Stimulated activated CD4-positive, alpha-beta T cell treated with anti-CD3 and anti-CD28 coated beads, TNF-alpha, amount 100 ng/mL, for 24 hours (primary cell): ENCODE data around the gene NTN3.

Source experiments
- DNase-seq, 3 experiments: peaks; one replicate each; pipeline ENCODE4 v3.0.0-alpha.2; 2020; ENCODE audit warnings: low read depth in 3 of 3

Gene NTN3

GRCh38 chr16:2497116-2497630, 26.1 kb downstream of the NTN3 start:
- DNase-seq = no peak

DNA sequence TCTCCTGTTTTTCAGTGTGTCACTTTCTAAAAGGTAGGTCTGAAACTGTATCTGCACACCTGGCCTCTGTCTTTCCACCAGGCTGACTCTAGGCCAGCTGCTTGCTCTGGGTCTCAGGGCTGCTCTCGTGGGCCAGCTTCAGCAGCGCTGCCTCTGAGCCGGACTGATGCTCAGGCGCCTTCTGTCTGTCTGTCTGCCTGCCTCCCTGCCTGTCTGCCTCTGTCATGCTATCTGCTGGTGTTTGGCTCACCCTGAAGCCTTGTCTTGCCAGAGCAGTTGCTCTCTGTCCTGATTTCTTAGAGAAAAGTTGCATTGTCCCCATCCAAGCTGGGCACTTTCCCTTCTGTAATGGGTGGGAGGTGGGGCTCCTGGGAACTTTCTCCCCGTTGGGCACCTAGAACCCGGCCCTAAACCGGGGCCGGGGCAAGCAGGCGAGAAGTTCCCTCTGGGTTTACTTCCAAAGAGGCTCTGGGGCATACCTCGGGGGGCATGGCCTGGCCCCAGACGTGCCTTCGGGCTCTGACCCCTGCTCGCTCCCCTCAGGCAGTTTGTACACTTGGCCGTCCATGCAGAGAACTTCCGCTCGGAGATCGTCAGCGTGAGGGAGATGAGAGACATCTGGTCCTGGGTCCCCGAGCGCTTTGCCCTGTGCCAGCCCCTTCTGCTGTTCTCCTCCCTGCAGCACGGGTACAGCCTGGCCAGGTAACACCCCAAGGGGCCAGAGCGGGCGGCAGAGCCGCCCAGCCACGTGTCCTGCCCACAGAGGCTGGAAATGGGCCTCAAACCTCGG, 26.8 kb downstream of the NTN3 start:
- DNase-seq = no peak

DNA sequence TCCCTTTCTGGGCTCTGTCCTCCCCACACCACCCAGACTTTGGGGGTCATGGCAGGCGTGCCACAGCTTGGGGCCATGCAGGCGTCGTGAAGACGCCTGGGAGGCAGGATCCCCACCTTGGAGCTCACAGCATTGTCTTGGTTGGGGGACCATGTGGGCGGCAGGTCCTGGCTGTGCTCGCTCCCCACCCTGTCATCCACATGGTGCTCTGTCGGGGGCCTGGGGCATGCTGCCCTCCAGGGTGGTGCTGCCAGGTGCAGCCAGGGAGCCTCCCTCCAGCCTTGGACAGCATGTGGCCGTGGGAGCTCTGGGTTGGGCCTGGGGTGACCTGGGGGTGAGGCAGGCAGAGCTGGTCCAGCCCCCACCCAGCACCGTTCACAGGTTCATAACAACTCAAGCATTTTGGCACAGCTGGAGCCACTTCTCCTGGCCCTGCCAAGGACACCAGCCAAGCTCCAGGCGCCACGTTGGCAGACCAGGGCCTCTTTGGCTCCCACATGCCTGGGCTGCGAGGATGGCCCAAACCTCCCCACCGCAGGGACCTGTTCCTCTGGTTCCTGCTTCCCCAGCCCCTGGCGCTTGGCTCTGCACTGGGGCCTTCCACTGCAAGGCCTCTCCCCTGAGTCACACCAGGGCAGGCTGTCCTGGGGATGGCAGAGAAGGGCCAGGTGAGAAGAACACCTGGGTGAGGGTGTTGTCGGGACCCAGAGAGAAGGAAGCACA, 27.6 kb downstream of the NTN3 start:
- no peak for DNase-seq

DNA sequence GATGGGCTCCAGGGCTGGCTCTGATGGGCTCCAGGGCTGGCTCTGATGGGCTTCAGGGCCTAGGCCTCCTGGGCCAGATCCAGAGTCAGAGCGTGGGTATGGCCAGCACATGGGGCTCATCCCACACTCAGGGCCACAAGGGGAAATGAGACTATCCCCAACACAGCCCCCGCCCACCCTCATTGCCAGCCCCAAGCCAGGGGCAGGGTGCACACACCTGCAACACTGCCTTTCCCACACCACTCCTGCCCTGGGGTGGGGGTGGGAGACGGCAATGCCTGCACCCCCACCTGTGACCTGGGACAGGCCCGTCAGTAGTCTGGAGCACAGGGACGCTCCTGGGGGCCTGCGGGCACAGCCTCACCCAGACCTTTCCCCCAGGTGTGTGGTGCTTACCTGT, 28.4 kb downstream of the NTN3 start:
- no peak for DNase-seq

DNA sequence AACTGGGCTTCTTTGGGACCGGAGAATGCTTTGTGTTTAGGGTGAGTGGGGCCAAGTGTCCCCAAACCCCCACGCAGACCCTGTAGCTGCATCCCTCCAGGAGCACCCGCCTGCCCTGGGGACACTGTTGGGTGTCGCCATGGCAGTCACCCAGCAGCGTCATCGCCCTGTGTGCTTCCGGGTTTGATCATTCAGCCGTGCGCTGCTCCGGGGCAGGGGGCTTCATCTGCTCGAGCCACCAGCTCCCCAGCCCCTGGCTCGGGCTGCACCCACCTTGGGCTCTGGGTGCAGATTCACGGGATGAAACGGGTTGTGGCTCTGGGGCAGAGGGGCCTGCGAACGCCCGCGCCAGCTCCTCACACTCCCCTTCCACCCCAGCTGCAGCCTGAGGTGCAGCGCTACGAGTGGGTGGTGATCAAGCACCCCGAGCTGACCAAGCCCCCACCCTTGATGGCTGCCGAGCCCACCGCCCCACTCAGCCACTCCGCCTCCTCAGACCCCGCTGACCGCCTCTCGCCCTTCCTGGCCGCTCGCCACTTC, 28.9 kb downstream of the NTN3 start:
- DNase-seq = no peak

GRCh38 chr16:2500430-2500917, 29.4 kb downstream of the NTN3 start:
- no peak for DNase-seq

GRCh38 chr16:2500918-2501750, 30.0 kb downstream of the NTN3 start:
- peak; percentile 64 to 78 (median 66) for DNase-seq

- DNase-seq = no peak
Observed at GRCh38 chr16:2501946-2502895, 31.1 kb downstream of the NTN3 start.

- DNase-seq = no peak
Observed at GRCh38 chr16:2505695-2506094, 34.6 kb downstream of the NTN3 start.

DNA sequence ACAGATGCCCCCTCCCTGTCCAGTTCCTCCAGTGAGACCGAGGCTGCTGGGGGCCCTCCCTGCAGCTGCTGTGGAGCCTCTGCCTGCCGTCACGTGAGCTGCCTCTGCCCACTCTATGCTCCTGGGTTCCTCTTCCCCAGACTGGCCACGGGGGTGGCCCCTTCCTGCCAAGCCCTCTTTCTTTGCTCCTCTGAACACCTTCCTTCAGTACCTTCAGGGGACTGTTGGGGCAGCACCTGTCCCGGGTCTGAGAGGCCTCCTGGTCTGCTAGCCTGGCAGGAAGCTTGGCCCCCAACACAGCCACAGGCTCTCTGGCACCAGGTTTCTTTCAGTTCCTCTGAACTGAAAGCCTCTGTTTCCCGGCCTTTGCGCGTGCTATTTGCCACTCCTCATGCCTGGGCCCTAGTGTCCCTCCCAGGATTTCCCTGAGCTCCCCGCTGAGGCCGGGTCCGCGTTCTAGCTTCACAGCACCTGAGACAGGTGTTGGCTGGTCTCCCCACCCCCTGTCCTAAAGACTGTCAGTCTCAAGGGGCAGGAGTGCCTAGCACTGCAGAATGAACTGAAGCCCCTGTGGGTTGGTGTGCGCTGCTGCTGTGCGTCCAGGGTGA, 36.1 kb downstream of the NTN3 start:
- DNase-seq = no peak

DNA sequence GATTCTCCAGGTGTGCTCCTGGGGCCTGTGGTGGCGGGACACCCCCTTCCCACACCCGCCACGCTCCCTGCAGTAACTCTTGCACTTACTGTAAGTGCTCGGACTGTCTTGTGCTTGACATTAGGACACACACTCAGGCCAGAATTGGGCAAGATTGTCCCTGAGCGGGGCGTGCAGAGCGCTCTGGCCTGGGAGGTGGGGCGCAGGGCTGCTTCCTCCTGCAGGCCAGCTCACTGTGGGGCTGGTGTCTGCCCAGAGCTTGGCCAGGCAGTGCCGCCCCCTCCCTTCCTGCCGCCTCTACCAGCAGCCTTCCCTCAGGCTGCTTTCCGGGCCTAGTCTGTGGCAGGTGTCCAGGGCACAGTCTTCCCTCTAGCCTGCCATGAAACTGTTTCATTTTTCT, 36.6 kb downstream of the NTN3 start:
- DNase-seq = no peak

DNA sequence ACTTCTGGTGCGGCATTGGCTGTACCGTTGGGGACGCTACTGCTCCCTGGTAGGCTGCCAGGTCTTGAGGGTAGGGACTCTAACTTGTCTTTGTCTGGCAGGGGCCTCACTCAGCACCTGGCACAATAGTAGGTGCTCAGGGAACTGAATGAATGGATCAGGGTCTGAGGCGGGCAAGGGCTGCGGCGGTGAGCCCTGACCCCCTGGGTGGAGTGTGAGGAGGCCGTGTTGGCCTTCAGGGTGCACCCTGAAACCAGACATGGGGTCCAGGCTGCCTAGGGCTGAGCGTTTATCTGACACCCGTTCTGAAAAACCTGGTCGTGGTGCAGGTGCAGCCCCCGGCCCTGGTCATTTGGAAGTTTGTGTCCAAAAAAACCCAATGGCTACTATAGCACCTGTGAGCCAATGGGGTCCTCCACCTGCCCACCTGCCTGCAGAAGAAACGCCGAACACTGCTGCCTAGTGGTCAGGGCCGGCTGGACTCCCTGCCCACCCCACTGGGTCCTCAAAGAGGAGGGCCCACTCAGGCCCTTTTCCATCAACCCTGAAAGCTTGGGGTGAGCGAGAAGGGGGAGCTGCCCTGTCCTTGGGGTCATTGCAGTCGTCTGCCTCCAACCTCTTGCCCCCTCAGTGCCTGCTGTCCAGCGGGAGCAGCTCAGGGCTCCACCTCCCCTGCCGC, 37.8 kb downstream of the NTN3 start:
- no peak for DNase-seq

GRCh38 chr16:2511128-2511800, 40.2 kb downstream of the NTN3 start:
- DNase-seq = no peak

GRCh38 chr16:2511996-2512734, 41.1 kb downstream of the NTN3 start:
- no peak for DNase-seq

GRCh38 chr16:2512735-2513404, 41.8 kb downstream of the NTN3 start:
- DNase-seq = no peak

- peak; percentile 77 to 86 (median 79) for DNase-seq
Observed at GRCh38 chr16:2513405-2514332, 42.6 kb downstream of the NTN3 start, which contains the start of gene ATP6V0C. Gene ATP6V0C, plus strand, starts transcription at chr16:2513952. Its CDS starts 152 bp downstream, at chr16:2514104.
